ENCODE data around the gene ZIC5.
"Not testable (repeated sequence)": the region's sequence is repeated elsewhere in the genome, so short reads cannot be mapped to it uniquely, and the experiment has no call there.

The ZIC5 gene

DNA sequence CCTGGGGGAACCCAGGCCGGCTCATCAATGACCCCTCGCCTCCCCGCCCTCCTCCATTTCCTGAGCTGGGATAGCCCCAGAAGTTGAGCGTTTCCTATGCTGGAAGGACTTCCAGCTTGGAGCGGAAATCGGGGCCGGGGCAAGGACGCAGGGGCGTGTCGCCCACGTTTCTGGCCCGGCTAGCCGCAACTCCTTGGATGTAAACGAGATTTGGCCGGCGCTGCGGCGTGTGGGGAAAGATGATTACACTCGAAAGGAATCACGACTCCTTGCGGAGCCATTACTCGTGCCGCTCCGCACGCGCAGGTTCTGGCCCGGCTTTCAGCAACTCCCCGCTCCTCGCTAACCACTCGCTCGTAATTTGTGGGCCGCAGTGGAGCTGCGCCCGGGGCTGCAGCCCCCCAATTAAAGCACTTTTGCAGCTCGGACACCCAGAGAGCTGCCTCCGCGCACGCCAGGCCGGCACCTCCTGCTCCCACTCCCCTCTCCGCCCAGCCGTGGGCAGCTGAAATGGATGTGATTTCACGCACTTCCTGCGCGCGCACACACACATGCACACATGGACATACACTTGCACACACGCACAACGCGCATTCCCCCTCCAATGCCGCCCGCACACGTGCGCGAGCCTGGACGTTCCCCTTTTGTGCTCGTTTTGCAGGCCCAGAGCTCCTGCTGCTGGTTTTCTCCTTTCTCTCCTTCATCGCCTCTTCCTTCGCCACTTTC is 15.7 kb downstream of the ZIC5 start:
- ChIA-PET CTCF (no interaction called here), POLR2A (no interaction called here)
- TF ChIP-seq, protein P1, sequence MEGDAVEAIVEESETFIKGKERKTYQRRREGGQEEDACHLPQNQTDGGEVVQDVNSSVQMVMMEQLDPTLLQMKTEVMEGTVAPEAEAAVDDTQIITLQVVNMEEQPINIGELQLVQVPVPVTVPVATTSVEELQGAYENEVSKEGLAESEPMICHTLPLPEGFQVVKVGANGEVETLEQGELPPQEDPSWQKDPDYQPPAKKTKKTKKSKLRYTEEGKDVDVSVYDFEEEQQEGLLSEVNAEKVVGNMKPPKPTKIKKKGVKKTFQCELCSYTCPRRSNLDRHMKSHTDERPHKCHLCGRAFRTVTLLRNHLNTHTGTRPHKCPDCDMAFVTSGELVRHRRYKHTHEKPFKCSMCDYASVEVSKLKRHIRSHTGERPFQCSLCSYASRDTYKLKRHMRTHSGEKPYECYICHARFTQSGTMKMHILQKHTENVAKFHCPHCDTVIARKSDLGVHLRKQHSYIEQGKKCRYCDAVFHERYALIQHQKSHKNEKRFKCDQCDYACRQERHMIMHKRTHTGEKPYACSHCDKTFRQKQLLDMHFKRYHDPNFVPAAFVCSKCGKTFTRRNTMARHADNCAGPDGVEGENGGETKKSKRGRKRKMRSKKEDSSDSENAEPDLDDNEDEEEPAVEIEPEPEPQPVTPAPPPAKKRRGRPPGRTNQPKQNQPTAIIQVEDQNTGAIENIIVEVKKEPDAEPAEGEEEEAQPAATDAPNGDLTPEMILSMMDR (IDR thresholded peaks at IDR 0.05; ENCODE audit: control extremely low read depth, extremely low read depth, low read depth, missing control alignments): no peak
- no peak for DNase-seq (ENCODE audit: extremely low spot score)

DNA sequence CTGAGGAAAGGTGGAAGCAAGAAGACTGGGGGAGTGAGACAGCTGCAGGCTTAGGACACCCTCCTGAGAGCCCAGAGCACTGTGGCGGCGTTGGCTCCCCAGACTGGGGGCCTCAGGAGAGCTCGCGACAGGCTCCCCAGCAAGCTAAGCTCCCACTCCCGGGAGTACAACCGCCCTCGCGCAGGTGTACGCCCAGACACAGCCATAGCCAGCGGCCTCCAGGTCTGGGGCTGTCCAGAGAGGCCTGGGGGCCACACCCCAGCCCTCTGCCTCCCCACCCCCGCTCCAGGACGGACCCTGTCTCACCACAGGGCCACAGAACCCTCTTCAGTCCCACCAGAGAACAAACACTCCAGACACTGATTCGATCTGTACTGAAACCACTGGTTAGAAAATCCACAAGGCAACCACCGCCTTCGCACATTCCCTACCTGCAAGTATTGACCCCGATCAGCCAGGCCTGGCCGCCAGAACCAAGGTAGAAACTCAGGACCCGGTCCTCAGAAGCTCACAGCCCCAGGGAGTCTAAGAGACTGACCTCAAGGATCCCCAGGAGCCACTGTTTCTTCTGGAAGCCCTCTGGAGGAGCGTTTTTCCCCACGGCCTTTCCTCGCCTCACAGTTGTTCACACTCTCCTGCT is 16.3 kb downstream of the ZIC5 start:
- no peak for DNase-seq (ENCODE audit: extremely low spot score)
- ChIA-PET POLR2A (no interaction called here), CTCF (no interaction called here)
- TF ChIP-seq, protein P1 (IDR thresholded peaks at IDR 0.05; ENCODE audit: control extremely low read depth, extremely low read depth, low read depth, missing control alignments): no peak

DNA sequence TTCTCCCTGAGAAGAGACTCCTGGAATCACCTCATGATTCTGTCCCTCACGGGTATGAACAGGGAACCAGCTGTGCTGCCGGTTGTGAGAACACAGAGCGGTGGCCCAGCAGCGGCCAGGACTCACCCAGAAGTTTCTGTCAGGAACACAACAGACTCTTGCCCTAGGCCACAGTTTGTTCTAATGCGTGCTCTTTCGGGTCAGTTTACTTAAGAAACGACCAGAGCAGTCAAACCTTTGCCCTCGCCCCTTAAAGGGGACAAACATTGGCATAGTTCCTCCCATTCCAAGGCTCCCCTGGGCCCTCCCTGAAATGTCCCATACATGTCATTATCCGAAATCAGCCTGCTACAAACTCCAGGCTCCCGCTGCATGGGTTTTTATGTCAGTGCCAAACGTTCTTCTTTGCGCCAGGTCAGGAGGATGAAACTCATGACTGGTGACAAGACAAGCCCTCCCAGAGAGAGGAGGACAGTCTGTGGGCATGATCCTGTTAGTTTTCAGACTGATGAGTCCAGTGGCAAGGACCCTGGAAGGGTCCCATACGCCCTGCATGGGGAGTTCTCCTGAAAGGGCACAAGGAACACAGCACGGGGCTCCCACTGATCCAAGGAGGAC is 18.3 kb downstream of the ZIC5 start:
- DNase-seq (ENCODE audit: extremely low spot score): no peak
- POLR2A ChIA-PET: no interaction called here
- CTCF ChIA-PET: no interaction called here

DNA sequence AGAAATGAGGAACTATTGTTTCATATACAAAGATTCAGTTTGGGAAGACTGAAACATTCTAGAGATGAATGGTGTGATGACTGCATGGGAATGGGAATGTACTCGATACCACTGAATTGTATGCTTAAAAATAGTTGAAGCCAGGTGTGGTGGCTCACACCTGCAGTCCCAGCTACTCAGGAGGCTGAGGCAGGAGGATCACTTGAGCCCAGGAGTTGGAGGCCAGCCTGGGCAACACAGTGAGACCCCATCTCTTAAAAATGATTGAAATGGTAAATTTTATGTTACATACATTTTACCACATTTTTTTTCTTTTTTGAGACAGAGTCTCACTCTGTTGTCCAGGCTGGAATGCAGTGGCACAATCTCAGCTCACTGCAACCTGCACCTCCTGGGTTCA is 19.9 kb downstream of the ZIC5 start:
- POLR2A ChIA-PET; DNase-seq (ENCODE audit: extremely low spot score): not testable (repeated sequence)
- CTCF ChIA-PET: interaction anchor here (1.1 kb wide), 1 partner anchor 43 kb away, joined by 3 read pairs; no protein-coding TSS in a partner anchor

More for the DNA sequence above, 18.3 kb downstream of the ZIC5 start:
- TF ChIP-seq, protein P1 (IDR thresholded peaks at IDR 0.05; ENCODE audit: control extremely low read depth, extremely low read depth, low read depth, missing control alignments): no peak

DNA sequence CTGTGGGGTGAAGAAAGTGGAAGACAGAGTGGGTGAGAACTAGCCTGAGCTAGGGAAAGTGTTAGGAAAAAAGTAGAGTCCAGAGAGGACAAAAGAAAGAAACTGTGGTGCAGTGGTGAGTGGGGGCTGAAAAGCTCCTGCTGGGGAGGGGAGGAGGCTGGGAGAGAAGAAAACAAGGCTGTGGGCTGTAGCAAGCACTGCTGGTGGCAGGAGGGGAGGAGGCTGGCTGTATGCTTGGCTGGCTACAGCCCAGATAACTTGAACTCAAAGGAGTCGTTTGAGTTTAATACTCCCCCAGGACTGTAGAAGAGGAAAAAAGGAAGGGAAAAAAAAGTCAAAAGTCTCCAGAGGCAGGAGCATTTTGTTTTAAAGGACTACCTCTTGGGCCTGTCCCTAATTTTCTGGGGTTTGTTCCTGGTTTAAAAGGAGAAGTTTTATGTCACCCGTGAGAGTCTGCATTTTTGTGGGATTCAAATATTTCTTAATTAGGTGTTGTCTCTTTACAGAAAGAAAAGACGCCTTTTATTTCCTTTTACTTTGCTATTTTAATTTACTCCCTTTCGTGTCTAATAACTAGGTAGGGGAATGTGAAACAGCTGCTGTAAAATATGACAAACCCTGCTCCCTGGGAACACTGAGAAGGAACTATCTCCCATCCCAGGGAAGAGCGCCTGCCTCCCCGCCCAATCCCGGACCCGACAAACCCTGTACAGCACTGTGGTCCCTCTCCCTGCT is 21.7 kb downstream of the ZIC5 start:
- CTCF ChIA-PET: interaction anchor here (0.7 kb wide), 1 partner anchor 9 kb away, joined by 3 read pairs; no protein-coding TSS in a partner anchor
- TF ChIP-seq, protein P1 (IDR thresholded peaks at IDR 0.05; ENCODE audit: control extremely low read depth, extremely low read depth, low read depth, missing control alignments): no peak
- POLR2A ChIA-PET: no interaction called here
- DNase-seq (ENCODE audit: extremely low spot score): no peak

DNA sequence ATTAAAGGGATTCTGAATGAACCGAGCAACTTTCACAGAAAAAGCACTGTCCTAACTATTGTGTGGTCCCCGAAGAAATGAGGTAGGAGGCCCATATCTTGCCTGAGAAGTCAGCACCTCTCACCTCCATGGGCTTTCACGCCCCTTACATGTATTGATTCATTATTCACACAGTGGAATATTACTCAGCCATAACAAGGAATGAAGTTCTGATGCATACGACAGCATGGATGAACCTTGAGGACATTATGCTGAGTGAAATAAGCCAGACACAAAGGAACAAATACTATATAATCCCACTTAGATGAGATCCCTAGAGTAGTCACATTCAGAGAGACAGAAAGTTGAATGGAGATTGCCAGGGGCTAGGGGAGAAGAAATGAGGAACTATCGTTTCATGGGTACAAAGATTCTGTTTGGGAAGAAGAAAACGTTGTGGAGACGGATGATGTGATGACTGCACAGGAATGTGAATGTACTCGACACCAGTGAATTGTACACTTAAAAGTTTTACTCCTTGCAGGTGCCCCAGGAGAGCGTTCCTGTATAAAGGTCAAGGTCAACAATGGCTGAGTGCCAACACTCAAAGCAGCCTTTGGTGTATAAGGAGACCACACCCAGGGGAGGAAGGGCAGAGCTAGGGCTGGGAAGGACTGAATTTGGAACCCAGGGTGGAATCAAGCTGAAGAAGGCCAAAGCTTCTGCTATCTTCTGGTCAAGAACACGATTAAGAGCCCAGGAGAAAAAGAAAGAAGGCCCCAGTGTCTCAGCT is 22.5 kb downstream of the ZIC5 start:
- POLR2A ChIA-PET: no interaction called here
- TF ChIP-seq, protein P1 (IDR thresholded peaks at IDR 0.05; ENCODE audit: control extremely low read depth, extremely low read depth, low read depth, missing control alignments): no peak
- no peak for DNase-seq (ENCODE audit: extremely low spot score)
- CTCF ChIA-PET: interaction anchor here (0.7 kb wide), 1 partner anchor 9 kb away, joined by 3 read pairs; no protein-coding TSS in a partner anchor
